ENCODE measurements around the gene FAM83B.

Gene FAM83B

DNA sequence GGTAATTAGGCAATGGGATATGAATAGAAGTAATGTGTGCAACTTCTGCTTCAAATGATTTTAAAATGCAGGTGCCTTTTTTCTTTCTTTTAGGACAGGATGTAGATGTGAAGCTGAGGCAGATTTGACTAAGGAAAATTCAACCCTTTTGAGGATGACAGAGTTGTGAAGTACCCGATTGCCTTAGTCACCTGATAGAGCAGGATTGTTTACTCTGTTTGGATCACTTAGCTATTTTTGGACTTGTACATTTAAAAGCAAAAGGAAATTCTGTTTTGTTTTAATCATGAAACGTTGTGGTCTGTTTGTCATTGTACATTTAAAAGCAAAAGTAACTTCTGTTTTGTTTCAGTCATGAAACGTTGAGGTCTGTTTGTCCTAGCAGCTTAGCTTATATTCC is 143.4 kb downstream of the FAM83B start:
- no peak overlapping the region for H3K27ac ChIP-seq (ENCODE audit: low read depth in 2 of 2, low read length in 2 of 2)
- no peaks in the 10 kb centered on the region for H3K9me3 ChIP-seq (ENCODE audit: control insufficient read depth in 2 of 2, low read length in 2 of 2)
- no peak overlapping the region for H3K4me3 ChIP-seq (ENCODE audit: low read length in 2 of 2)
- no peak overlapping the region for H3K9ac ChIP-seq (ENCODE audit: low read depth in 1 of 2, low read length in 2 of 2)
- no peaks in the 10 kb centered on the region for H3K36me3 ChIP-seq (ENCODE audit: control insufficient read depth in 2 of 2, insufficient read depth in 2 of 2, low read length in 2 of 2)
- H3K4me1 ChIP-seq (ENCODE audit: control insufficient read depth in 2 of 2, insufficient read depth in 2 of 2, low read length in 2 of 2) = peaks cover 0 to 12% of the 10 kb centered on the region in 2 donors
- no peaks in the 10 kb centered on the region for H3K27me3 ChIP-seq (ENCODE audit: control insufficient read depth in 2 of 2, insufficient read depth in 2 of 2, low read length in 2 of 2)
